Subcutaneous adipose tissue (tissue), 4 donors: ENCODE measurements around the gene UBTD2. TPM values are rescaled to one million over a fixed set of nuclear protein-coding genes. Genes with fewer than 3 reads are reported as not detected.

Source experiments
- CTCF ChIP-seq: fragments of 450-650 bp; IDR thresholded peaks from one replicate; pipeline ENCODE4 v1.5.1; 2016; ENCODE audit warnings: low read depth, mild to moderate bottlenecking, control low read depth, antibody characterized with exemption, moderate library complexity
- total RNA-seq, 4 donors: library from RNA; depleted of rRNA; stranded (reverse); fragments of >200 nt; gene quantifications; one replicate each; pipeline ENCODE4 v1.1.0, GENCODE V29; 2016

UBTD2 gene
- total RNA-seq, 4 donors from 2014 or later: 13.8 to 26.9 (median 21.8) TPM

- TF ChIP-seq CTCF: no peak
These were observed 45.2 kb downstream of the UBTD2 start for GRCh38 chr5:172238334-172238733.

GRCh38 chr5:172235827-172236736 is 47.5 kb downstream of the UBTD2 start:
- no peak for TF ChIP-seq CTCF

- no peak for TF ChIP-seq CTCF
These were observed 48.3 kb downstream of the UBTD2 start for GRCh38 chr5:172235132-172235780.

- no peak for TF ChIP-seq CTCF
These were observed 49.5 kb downstream of the UBTD2 start for GRCh38 chr5:172234031-172234430.

- no peak for TF ChIP-seq CTCF
These were observed 53.7 kb downstream of the UBTD2 start for GRCh38 chr5:172229904-172230303.

GRCh38 chr5:172224996-172225395 is 58.6 kb downstream of the UBTD2 start:
- TF ChIP-seq CTCF: no peak
